Lower leg skin (tissue), 4 donors: ENCODE results near the gene NTRK3. TPM values are rescaled to one million over a fixed set of nuclear protein-coding genes. Genes with fewer than 3 reads are reported as not detected.

Experiments used
- DNase-seq, 2 donors: peaks; one replicate each; pipeline ENCODE4 v3.0.0-alpha.2; 2019; ENCODE audit warnings: low spot score in 2 of 2
- H3K4me3 ChIP-seq: fragments of 200-600 bp; sonication (generic); 2 replicates; pipeline ENCODE4 v1.5.1; 2017; ENCODE audit warnings: mild to moderate bottlenecking, low read depth; ENCODE audit not compliant: poor library complexity, severe bottlenecking
- CTCF ChIP-seq, 3 donors: fragments of 450-650 bp; IDR thresholded peaks; one replicate each; pipeline ENCODE4 v1.5.1; 2016; ENCODE audit warnings: antibody characterized with exemption in 3 of 3, mild to moderate bottlenecking in 3 of 3, moderate library complexity in 2 of 3
- POLR2A ChIP-seq, 2 donors: fragments of 450-650 bp; IDR thresholded peaks; one replicate each; pipeline ENCODE4 v1.6.1; 2016 to 2017; ENCODE audit warnings: antibody characterized with exemption in 2 of 2, mild to moderate bottlenecking in 1 of 2, moderate library complexity in 1 of 2
- WGBS, 2 donors: methylation state at CpG; one replicate each; pipeline ENCODE4 v1.1.5; 2018; 5-methylcytosine and 5-hydroxymethylcytosine counted together
- intact Hi-C: fragments of 100-400 bp; cut with DNase I; formaldehyde crosslinking; loops from one replicate; pipeline ENCODE4 v1.15.0; 2023; ENCODE audit warnings: low total_unique reads
- total RNA-seq, 4 donors: library from RNA; depleted of rRNA; stranded (reverse); fragments of >200 nt; gene quantifications; one replicate each; pipeline ENCODE4 v1.1.0, GENCODE V29; 2016

The NTRK3 gene
- total RNA-seq, 4 donors from 2014 or later: 0.97 to 5.4 (median 4.4) TPM

- WGBS, 2 donors: 36 to 38% methylated on average over 12 of the region's 12 CpGs
- intact Hi-C loops: no loop called here
- H3K4me3 ChIP-seq: no peak overlapping the region
- DNase-seq: no peak
- TF ChIP-seq CTCF (IDR thresholded peaks at IDR 0.05): no peak
Observed at GRCh38 chr15:88115486-88116152, 140.9 kb downstream of the NTRK3 start.

DNA sequence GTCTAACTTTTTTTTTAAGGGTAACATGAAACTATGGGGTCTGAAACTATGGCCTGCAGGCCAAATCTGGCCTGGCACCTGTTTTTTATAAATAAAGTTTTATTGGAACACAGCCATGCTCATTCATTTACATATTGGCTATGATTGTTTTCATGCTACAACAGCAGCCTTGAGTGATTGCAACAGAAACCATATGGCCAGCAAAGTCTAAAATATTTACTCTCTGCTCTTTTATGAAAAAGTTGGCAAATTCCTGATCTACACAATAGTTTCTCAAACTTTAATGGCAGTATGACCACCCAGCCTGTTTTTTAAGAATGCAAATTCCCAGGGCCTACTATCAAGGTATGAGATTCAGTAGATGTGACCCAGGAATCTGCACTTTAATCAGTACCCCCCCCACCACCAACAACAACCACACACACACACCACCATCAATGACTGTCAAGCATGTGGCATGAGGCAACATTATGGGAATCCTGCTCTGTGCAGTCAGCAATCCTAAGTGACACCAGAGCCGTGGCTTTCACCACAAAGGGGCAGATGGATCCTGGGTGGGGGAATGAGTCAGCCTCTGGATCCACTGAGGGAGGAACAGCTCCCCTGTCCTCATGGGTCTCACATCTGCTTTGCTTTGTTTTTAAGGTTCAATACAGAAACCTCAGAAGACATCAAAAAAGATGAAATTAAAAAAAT is 142.8 kb downstream of the NTRK3 start:
- intact Hi-C loops: no loop called here
- TF ChIP-seq CTCF (IDR thresholded peaks at IDR 0.05): no peak
- TF ChIP-seq POLR2A (IDR thresholded peaks at IDR 0.05): no peak
- no peak overlapping the region for H3K4me3 ChIP-seq
- 14 to 47% methylated on average over 1 of the region's 1 CpG for WGBS, 2 donors
- DNase-seq: no peak

GRCh38 chr15:88108991-88109390 is 147.5 kb downstream of the NTRK3 start:
- 88 to 90% methylated on average over 12 of the region's 12 CpGs for WGBS, 2 donors
- no peak for DNase-seq

GRCh38 chr15:88108477-88108876 is 148.1 kb downstream of the NTRK3 start:
- intact Hi-C loops: no loop called here
- TF ChIP-seq CTCF (IDR thresholded peaks at IDR 0.05) (no peak), POLR2A (IDR thresholded peaks at IDR 0.05) (no peak)
- no peak overlapping the region for H3K4me3 ChIP-seq
- DNase-seq: no peak

More at GRCh38 chr15:88108991-88109390, 147.5 kb downstream of the NTRK3 start:
- no peak overlapping the region for H3K4me3 ChIP-seq
- intact Hi-C loops: no loop called here
- no peak for TF ChIP-seq POLR2A (IDR thresholded peaks at IDR 0.05)
- TF ChIP-seq CTCF (IDR thresholded peaks at IDR 0.05): no peak

DNA sequence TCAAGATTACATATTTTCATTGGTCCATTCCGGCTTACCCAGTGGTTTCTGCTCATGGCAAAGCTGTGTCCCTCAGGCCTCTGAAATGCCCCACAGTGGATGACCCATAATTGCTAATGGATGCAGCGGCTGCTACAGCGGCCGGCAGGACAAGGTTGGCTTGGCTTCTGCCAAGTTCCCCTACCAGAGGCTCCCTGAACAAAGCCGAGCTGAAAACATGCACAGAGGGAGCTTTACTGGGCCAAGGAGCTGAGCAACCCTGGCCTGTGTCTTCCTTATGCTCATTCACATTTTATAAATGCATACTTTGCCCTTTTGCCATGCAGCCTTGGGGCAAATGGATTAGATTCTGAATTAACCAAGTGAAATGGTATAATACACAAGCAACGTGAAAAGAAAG is 150.5 kb downstream of the NTRK3 start:
- intact Hi-C loops: no loop called here
- TF ChIP-seq POLR2A (IDR thresholded peaks at IDR 0.05): no peak
- no peak for TF ChIP-seq CTCF (IDR thresholded peaks at IDR 0.05)
- DNase-seq: no peak
- 62 to 67% methylated on average over 6 of the region's 6 CpGs for WGBS, 2 donors
- H3K4me3 ChIP-seq: no peak overlapping the region
